HEK293T (cell line): Measurements from ENCODE around the gene RASA3.

Experiments used
- BHLHE40 ChIP-seq: fragments of 450-650 bp; IDR thresholded peaks from 2 replicates; pipeline ENCODE4 v1.6.1; 2016; ENCODE audit warnings: mild to moderate bottlenecking, moderate library complexity, borderline replicate concordance
- ELF4 ChIP-seq: fragments of 450-650 bp; IDR thresholded peaks from 2 replicates; pipeline ENCODE4 v1.6.1; 2017; ENCODE audit warnings: antibody characterized with exemption
- FOXA1 ChIP-seq: fragments of 450-650 bp; IDR thresholded peaks from 2 replicates; pipeline ENCODE4 v1.6.1; 2016; ENCODE audit warnings: mild to moderate bottlenecking
- FOXM1 ChIP-seq: fragments of 450-650 bp; IDR thresholded peaks from 2 replicates; pipeline ENCODE4 v1.6.1; 2017; ENCODE audit warnings: mild to moderate bottlenecking, borderline replicate concordance
- PKNOX1 ChIP-seq: fragments of 450-650 bp; IDR thresholded peaks from 2 replicates; pipeline ENCODE4 v1.6.1; 2016
- SP1 ChIP-seq: fragments of 450-650 bp; IDR thresholded peaks from 2 replicates; pipeline ENCODE4 v1.6.1; 2017
- SUZ12 ChIP-seq: fragments of 450-650 bp; IDR thresholded peaks from 2 replicates; pipeline ENCODE4 v1.6.1; 2016; ENCODE audit warnings: mild to moderate bottlenecking
- ZNF384 ChIP-seq: fragments of 450-650 bp; IDR thresholded peaks from 2 replicates; pipeline ENCODE4 v1.6.1; 2016

DNA sequence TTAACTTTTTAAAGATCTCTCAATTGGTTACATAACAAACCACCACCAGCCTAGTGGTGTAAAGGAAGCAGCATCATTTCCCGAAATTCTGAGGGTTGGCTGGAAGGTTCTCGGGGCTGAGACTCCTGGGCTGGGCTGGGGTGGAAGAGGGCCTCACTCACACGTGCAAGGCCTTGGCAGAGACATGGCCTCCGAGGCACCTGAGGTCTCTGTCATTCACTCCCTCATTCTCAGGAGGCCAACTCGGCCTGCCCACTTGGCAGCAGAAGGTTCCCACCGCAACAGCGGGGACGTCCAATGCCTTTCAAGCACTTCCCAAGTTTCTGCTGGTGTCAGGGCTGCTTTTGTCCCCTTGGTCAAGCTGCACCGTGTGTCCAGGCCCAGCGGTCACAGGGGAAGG, 18.6 kb upstream of the RASA3 start:
- TF ChIP-seq FOXM1: no peak
- TF ChIP-seq ELF4: no peak
- TF ChIP-seq SUZ12: no peak
- TF ChIP-seq BHLHE40: no peak
- no peak for TF ChIP-seq PKNOX1
- no peak for TF ChIP-seq ZNF384
- TF ChIP-seq SP1: no peak
- no peak for TF ChIP-seq FOXA1
